Prostate gland (tissue), 2 donors: ENCODE data around the gene WDFY3.

ENCODE experiments used
- POLR2A ChIP-seq: fragments of 450-650 bp; IDR thresholded peaks from one replicate; pipeline ENCODE4 v1.6.1; 2016; ENCODE audit warnings: antibody characterized with exemption, mild to moderate bottlenecking
- POLR2AphosphoS5 ChIP-seq: sonication (generic); formaldehyde crosslinking; IDR thresholded peaks from one replicate; pipeline ENCODE4 v1.6.1; 2017; ENCODE audit warnings: antibody characterized with exemption
- TF ChIP-seq, protein P1 (sequence below), 4 experiments: fragments of 200-600 bp in 2 of 4; fragments of 450-650 bp in 2 of 4; sonication (generic) in 2 of 4; IDR thresholded peaks; 1 replicate in 3 of 4; 2 replicates in 1 of 4; pipeline ENCODE4 v1.5.1; 2016 to 2019; ENCODE audit warnings: antibody characterized with exemption in 4 of 4, mild to moderate bottlenecking in 2 of 4, moderate library complexity in 2 of 4

DNA sequence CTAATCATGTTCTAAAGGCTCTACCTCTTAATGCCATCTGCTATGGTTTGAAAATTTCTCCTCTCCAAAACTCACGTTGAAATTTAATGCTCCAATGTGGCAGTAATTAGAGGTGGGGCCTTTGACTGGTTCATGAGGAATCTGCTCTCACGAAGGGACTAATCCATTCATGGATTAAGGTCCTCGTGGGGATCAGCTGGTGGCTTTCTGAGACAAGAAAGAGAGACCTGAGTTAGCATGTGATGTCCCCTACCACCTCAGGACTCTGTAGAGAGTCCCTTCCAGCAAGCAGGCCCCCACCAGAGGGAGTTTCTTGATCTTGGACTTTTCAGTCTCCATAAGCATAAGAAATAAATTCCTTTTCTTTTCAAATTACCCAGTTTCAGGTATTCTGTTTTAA, 65.3 kb downstream of the WDFY3 start:
- no peak for TF ChIP-seq POLR2A
- TF ChIP-seq, protein P1, sequence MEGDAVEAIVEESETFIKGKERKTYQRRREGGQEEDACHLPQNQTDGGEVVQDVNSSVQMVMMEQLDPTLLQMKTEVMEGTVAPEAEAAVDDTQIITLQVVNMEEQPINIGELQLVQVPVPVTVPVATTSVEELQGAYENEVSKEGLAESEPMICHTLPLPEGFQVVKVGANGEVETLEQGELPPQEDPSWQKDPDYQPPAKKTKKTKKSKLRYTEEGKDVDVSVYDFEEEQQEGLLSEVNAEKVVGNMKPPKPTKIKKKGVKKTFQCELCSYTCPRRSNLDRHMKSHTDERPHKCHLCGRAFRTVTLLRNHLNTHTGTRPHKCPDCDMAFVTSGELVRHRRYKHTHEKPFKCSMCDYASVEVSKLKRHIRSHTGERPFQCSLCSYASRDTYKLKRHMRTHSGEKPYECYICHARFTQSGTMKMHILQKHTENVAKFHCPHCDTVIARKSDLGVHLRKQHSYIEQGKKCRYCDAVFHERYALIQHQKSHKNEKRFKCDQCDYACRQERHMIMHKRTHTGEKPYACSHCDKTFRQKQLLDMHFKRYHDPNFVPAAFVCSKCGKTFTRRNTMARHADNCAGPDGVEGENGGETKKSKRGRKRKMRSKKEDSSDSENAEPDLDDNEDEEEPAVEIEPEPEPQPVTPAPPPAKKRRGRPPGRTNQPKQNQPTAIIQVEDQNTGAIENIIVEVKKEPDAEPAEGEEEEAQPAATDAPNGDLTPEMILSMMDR (IDR thresholded peaks at IDR 0.05), result no peak
- no peak for TF ChIP-seq POLR2AphosphoS5
